LNCAP (cell line): Measurements from ENCODE around the gene KLHL26.

Source experiments
- TF ChIP-seq, protein P1 (sequence below): fragments of 450-650 bp; IDR thresholded peaks from 2 replicates; pipeline ENCODE4 v1.5.1; 2017; ENCODE audit warnings: mild to moderate bottlenecking

KLHL26 gene

DNA sequence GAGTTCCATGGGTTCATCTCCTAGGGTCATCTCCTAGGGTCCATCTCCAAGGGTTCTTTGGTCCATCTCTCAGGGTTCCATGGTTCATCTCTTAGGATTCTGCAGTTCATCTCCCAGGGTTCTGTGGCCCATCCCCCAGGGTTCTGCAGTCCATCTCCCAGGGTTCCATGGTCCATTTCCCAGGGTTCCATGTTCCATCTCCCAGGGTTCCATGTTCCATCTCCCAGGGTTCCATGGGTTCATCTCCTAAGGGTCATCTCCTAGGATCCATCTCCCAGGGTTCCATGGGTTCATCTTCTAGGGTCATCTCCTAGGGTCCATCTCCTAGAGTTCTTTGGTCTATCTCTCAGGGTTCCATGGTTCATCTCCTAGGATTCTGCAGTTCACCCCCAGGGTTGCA, 19.3 kb upstream of the KLHL26 start:
- TF ChIP-seq, protein P1, sequence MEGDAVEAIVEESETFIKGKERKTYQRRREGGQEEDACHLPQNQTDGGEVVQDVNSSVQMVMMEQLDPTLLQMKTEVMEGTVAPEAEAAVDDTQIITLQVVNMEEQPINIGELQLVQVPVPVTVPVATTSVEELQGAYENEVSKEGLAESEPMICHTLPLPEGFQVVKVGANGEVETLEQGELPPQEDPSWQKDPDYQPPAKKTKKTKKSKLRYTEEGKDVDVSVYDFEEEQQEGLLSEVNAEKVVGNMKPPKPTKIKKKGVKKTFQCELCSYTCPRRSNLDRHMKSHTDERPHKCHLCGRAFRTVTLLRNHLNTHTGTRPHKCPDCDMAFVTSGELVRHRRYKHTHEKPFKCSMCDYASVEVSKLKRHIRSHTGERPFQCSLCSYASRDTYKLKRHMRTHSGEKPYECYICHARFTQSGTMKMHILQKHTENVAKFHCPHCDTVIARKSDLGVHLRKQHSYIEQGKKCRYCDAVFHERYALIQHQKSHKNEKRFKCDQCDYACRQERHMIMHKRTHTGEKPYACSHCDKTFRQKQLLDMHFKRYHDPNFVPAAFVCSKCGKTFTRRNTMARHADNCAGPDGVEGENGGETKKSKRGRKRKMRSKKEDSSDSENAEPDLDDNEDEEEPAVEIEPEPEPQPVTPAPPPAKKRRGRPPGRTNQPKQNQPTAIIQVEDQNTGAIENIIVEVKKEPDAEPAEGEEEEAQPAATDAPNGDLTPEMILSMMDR = no peak

DNA sequence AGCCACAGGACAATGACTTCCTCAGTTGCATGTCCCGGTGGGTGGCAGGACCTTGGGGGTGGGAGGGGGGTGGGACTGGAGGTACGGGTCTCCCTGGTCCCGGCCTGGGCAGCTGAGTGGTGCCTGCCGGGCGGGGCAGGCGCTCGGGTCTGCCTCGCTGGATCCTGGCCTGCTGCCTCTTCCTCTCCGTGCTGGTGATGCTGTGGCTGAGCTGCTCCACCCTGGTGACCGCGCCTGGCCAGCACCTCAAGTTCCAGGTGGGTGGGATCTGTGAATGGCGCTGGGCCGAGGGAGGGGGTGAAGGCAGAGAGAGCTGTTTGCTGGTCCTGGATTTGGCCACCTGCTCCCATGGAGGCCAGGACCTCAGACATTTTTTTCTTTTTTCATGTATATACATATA, 18.6 kb upstream of the KLHL26 start:
- TF ChIP-seq, protein P1 = no peak

DNA sequence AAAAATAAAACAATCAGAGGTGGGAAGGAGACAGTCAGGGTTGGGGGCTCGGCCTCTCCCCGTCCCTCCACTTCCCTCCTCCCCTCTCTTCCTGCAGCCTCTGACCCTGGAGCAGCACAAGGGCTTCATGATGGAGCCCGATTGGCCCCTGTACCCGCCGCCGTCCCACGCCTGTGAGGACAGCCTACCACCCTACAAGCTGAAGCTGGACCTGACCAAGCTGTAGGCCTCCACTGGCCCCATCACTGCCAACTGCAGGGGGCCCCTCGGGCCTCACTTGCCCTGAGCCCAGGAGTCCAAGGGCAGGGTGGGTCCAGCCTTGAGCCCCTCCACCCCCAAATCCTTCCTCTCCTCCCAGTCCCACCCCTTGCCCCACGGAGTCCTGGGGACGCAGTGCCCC, 16.5 kb upstream of the KLHL26 start:
- TF ChIP-seq, protein P1 = no peak

DNA sequence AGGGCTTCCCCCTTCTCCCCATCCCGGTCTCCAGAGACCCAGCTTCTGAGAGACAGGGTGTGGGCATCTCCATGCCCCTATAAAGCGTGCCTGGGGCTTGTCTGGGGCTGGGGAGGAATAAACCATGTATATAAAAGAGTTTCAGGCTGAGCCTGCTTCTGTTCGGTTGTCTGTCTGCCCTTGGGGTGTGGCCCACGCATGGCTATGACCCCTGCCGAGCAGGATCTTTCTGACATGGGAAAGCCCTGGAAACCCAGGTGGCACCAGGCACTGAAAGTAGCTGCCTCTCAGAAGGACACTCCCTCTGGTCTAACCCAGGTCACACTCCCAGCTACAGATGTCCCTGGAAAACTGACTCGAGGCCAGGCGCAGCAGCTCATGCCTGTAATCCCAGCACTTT, 15.9 kb upstream of the KLHL26 start:
- TF ChIP-seq, protein P1 = no peak

DNA sequence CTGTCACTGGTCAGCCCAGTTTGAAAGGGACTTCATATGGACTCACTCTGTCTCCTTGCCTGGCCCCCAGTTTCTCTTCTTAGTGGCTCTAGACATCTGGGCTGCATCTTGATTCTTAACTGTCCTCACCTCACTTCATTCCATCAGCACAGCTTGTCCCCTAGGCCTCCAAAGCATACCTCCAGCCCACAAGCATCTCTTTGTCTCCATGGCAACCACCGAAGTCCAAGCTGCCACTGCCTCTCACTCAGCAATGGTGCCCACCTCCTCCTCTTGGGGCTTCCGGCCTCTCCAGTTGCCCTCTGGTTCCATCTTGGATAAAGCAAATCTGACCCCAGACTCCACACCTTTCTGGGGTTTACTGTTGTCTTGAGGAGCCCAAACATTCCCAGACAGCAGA, 9.9 kb upstream of the KLHL26 start:
- TF ChIP-seq, protein P1 = no peak

DNA sequence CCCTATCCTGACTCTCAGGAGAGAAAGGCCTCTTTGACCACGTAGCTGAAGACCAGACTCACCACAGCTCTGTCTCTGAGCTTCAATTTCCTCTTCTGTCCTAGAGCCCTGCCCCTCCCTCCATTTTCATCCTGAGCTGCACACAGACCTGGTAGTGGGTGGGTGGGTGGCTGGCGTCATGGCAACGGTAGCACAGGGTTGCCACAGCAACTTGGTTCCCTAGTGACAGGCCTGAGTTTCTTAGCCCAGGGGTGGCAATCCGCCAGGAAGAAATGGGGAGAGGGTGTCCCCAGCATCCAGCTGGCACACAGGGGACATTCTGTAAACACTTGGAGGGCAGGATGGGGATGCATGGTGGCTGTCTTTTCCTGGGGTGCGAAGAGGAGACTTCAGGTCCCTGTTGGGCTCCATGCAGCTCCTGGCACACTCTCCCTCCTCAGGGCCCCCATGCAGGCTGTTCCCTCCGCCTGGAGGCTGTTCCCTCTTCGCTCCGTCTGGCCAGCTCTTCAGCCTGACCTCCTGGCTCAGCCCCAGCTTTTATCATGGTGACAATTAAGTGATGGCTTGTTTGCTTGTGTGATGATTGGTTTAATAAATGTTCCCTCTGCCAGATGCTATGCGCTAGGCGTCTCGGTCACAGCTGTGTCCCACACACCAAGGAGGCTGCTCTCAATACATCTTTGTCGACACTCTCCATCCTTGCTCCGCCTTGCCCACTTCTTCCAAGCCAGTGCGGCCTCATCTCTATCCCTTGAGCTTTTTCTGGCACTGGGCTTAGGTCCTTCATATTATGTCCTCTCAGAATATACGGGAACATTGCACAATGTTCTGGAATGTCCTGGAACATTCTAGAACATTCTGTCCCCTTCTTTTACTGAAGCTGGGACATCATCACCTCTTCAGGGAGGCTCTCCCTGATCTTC, 7.4 kb upstream of the KLHL26 start:
- TF ChIP-seq, protein P1 = no peak

DNA sequence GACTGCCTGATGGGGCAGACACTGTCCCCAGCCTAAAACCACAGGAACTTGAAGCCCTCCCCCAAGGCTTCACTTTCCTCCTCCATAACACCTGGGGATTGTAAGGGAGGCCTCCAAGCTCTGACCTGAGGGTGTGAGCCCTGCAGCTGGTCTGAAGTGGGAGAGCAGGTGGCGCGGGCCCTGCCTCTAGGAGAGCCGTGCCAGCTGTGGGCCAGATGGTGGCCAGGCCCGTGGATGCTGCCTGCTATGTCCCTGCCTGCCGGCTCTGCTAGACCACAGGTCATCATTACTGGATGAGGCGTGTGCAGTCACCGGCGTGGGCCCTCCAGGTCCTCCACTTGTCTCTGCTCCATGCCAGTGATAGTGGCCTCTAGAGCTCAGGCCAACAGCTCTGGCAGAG, 3.5 kb upstream of the KLHL26 start:
- TF ChIP-seq, protein P1 = no peak
